ENCODE measurements around the gene AQP11. TPM values are rescaled to one million over a fixed set of nuclear protein-coding genes. Genes with fewer than 3 reads are reported as not detected.
"Not testable (repeated sequence)": the region's sequence is repeated elsewhere in the genome, so short reads cannot be mapped to it uniquely, and the experiment has no call there.

The AQP11 gene
- total and polyA plus RNA-seq, 5 experiments from 2014 or later, result 0.92 to 1.4 (median 1.1) TPM

DNA sequence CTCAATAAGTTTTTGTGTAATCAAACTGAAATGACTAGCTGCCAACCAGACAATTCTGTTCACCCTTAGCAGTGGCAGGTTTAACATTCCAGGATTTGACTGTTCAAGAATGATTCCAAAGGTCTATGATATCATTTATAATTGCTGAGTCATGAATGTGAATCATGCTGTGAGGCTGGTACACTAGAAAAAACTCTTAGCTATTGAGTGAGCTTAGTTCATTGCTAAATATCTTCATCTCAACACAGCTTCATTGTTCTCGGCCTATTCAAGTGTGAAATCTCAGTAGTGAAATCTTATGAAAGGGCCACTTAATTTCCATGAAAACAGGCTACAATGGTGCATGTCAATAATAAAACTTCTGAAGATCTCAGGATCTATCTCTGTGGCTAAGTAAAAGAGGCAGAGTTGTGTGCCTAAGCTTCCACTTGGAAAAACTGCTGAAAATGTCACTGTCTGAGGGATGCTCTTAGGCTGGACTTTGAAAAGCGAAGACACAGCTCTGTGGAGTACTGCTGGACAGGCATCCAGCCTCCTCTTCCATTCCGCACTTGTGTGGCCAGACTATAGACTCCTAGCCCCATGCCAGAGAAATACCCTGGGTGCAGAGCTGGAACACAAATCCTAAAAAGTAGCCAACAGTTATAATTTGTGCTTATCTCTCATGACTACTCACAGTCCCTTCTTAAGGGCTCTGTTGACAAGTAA lies 12.8 kb downstream of the AQP11 start:
- Mint-ChIP-seq H3K4me3 (no peak overlapping the region), H3K27me3 (no peaks in the 10 kb centered on the region), H3K27ac (no peak overlapping the region), H3K9me3 (no peaks in the 10 kb centered on the region), H3K4me1 (peaks cover 0 to 4% (median 0%) of the 10 kb centered on the region in 4 donors), H3K36me3 (peaks cover 0 to 17% (median 0%) of the 10 kb centered on the region in 3 donors)
- POLR2A ChIA-PET, result interaction anchor here (1.1 kb wide), 1 partner anchor 10 kb away, joined by 5 read pairs; no protein-coding TSS in a partner anchor
- DNase-seq, result no peak
- ATAC-seq, result no peak

- no peaks in the 10 kb centered on the region for H3K27me3 Mint-ChIP-seq
- peaks cover 0 to 28% (median 4%) of the 10 kb centered on the region in 3 donors for H3K36me3 Mint-ChIP-seq
- POLR2A ChIA-PET, result no interaction called here
- H3K4me3 Mint-ChIP-seq, result no peak overlapping the region
- DNase-seq (no peak), ATAC-seq (no peak)
- H3K27ac Mint-ChIP-seq, result peak overlapping the region in 2 of 10 donors; percentile 37 to 71
- H3K9me3 Mint-ChIP-seq, result no peaks in the 10 kb centered on the region
- peaks cover 0 to 2% (median 0%) of the 10 kb centered on the region in 4 donors for H3K4me1 Mint-ChIP-seq
These were observed 14.5 kb downstream of the AQP11 start for GRCh38 chr11:77604281-77604680.

- no peak for ATAC-seq
- DNase-seq, result no peak
- Mint-ChIP-seq H3K4me3 (no peak overlapping the region), H3K27me3 (no peaks in the 10 kb centered on the region), H3K9me3 (no peaks in the 10 kb centered on the region), H3K4me1 (peaks cover 0 to 6% (median 0%) of the 10 kb centered on the region in 4 donors), H3K27ac (no peak overlapping the region), H3K36me3 (peaks cover 0 to 62% (median 15%) of the 10 kb centered on the region in 3 donors)
- POLR2A ChIA-PET, result no interaction called here
These were observed 19.5 kb downstream of the AQP11 start for GRCh38 chr11:77609234-77609633.

DNA sequence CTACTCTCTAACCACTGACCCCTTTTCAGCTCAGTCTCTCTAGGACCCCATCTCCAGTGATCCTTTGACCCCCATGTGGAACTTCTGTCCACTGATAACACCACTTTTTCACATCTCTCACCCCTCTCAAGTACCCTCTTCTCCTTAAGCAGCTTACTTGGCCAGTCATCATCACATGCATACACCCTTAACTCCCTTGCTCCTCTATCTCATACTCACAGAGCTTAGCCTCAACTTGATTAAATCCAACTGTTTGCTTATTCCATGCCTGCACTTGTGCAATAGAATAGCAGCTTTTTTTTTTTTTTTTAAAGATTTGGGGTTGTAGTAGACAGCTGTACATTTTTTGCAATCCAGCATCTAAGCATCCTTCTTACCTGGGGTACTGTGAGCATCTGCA lies 22.2 kb downstream of the AQP11 start:
- H3K36me3 Mint-ChIP-seq, result peaks cover 5 to 80% (median 27%) of the 10 kb centered on the region in 3 donors
- DNase-seq (no peak), ATAC-seq (no peak)
- H3K4me3 Mint-ChIP-seq, result no peak overlapping the region
- peak overlapping the region in 3 of 10 donors; percentile 26 to 65 (median 58) for H3K27ac Mint-ChIP-seq
- H3K9me3 Mint-ChIP-seq, result no peaks in the 10 kb centered on the region
- POLR2A ChIA-PET, result interaction anchor here (0.8 kb wide), 1 partner anchor 25 kb away, joined by 3 read pairs; no protein-coding TSS in a partner anchor
- H3K27me3 Mint-ChIP-seq, result no peaks in the 10 kb centered on the region
- peaks cover 0 to 8% (median 0%) of the 10 kb centered on the region in 4 donors for H3K4me1 Mint-ChIP-seq

DNA sequence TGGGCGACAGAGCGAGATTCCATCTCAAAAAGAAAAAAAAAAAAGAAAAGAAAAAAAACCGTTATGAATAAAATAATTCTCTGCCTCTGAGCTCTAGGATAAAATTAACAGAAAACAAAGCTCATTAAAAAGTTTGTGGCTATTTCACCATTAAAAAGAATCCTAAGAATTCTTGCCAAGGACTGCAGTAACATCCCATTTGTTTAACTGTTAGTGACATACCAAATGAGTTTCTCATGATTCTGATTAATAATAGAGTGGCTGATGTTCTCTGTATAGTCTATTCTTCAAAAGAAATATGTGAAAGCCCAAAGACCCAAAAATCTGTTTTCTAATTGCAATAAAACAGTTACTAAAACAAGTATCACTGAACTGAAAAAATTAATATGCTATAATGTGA lies 28.1 kb downstream of the AQP11 start:
- Mint-ChIP-seq H3K4me3 (no peak overlapping the region), H3K27ac (no peak overlapping the region), H3K36me3 (peaks cover 5 to 93% (median 19%) of the 10 kb centered on the region in 3 donors), H3K4me1 (peaks cover 0 to 1% (median 0%) of the 10 kb centered on the region in 4 donors), H3K9me3 (no peaks in the 10 kb centered on the region), H3K27me3 (no peaks in the 10 kb centered on the region)
- POLR2A ChIA-PET, result no interaction called here
- DNase-seq (no peak), ATAC-seq (no peak)

DNA sequence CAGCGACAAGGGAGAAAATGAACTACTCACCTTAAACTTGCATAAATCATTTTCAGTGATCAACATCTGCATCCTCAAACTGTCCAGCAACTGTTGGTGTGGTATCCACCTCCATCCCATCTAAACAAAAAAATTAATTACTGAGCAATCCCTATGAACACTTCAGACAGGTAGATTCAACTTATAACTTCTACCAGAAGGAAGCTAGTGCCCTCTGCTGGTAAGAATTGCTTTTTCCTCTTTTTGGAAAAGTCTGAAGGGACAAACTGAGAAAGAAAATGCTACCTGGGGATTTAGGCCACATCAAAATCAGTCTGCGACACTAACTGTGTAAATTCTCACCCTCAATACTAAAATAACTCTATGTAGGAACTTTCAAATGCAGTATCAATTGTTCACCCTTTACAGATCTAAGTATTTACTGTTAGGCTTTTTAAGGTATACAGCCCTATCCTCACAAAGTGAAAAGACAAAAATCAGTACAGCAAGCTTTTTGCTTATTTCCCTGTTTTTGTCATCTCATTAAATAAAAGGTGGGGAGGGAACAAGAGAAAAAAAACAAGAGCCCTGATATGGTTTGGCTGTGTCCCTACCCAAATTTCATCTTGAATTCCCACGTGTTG lies 29.9 kb downstream of the AQP11 start:
- H3K36me3 Mint-ChIP-seq, result peaks cover 9 to 94% (median 16%) of the 10 kb centered on the region in 3 donors
- no peak overlapping the region for H3K27ac Mint-ChIP-seq
- H3K4me1 Mint-ChIP-seq, result peaks cover 0 to 1% (median 0%) of the 10 kb centered on the region in 4 donors
- no peaks in the 10 kb centered on the region for H3K9me3 Mint-ChIP-seq
- no peaks in the 10 kb centered on the region for H3K27me3 Mint-ChIP-seq
- ATAC-seq (no peak), DNase-seq (peak in 5 of 10 donors; percentile 15 to 53 (median 46))
- no peak overlapping the region for H3K4me3 Mint-ChIP-seq
- POLR2A ChIA-PET, result no interaction called here

DNA sequence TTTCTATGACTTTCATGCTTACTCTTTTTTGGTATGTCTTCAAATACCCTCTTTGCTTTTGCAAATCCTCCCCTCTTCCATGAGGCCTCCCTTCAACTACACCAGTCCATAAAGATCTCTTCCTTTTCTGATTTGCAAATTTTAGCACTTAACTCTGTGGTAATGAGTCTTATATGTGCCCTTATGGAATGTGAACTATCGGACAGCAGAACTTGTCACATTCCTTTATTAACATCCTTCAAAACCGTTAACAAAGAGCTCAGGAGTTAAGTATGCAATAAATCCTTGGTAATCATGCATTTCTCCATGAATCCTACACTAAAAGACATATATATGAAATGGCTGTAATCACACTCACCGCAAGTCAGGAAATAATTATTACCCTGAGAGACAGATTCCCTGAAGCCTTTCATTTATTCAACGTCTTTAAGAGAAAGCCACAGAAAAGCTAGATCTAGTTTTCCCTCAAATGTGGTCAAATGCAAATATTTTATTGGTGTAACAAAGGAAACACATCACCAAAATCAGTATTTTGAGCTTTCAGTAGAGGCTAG lies 40.5 kb downstream of the AQP11 start:
- peaks cover 15 to 39% (median 31%) of the 10 kb centered on the region in 4 donors for H3K4me1 Mint-ChIP-seq
- ATAC-seq (no peak), DNase-seq (no peak)
- H3K36me3 Mint-ChIP-seq, result peaks cover under 1 to 49% (median 2%) of the 10 kb centered on the region in 3 donors
- peak overlapping the region in 2 of 10 donors; percentile 26 to 57 for H3K27ac Mint-ChIP-seq
- H3K27me3 Mint-ChIP-seq, result no peaks in the 10 kb centered on the region
- H3K4me3 Mint-ChIP-seq, result no peak overlapping the region
- POLR2A ChIA-PET, result no interaction called here
- H3K9me3 Mint-ChIP-seq, result no peaks in the 10 kb centered on the region

- POLR2A ChIA-PET, result interaction anchor here (0.7 kb wide), 1 partner anchor 30 kb away, joined by 3 read pairs; no protein-coding TSS in a partner anchor
These were observed 44.2 kb downstream of the AQP11 start for GRCh38 chr11:77633926-77634325.

DNA sequence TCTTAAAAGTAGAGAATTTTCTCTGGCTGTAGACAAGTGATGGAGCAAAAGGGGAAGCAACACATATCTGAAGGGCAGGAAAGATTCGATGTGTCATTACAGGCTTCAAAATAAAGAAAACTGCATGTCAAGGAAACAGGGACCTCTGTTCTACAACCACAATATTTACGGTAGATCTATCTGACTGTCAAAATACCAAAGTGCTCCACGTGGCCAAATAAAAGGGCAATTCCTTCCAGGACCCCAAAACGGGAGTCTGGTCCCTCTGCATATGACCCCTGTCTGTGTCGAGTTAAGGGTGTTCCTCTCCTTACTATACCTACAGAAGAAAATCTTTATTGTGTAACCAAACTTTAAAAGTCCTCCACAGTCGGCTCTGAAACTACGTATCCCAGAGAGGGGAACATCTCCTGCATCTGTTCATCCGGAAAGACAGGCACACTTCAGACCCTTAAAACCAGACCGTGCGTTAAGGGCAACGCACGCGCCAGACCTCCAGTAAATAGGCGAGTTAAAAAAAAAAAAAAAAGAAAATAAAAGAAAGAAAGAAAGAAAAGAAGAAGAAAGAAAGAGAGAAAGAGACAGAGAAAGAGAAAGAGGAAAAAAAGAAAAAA lies 47.1 kb downstream of the AQP11 start:
- H3K4me1 Mint-ChIP-seq, result peaks cover 22 to 51% (median 43%) of the 10 kb centered on the region in 4 donors

More at GRCh38 chr11:77633926-77634325, 44.2 kb downstream of the AQP11 start:
- ATAC-seq, H3K27me3 Mint-ChIP-seq, DNase-seq, H3K9me3 Mint-ChIP-seq: not testable (repeated sequence)
- H3K27ac Mint-ChIP-seq, result peak overlapping the region in 3 of 10 donors; percentile 7 to 23 (median 12)
- peaks cover 29 to 64% (median 57%) of the 10 kb centered on the region in 4 donors for H3K4me1 Mint-ChIP-seq
- H3K4me3 Mint-ChIP-seq, result peak overlapping the region in 2 of 10 donors; percentile 36 to 44
- H3K36me3 Mint-ChIP-seq, result peaks cover 0 to 18% (median 2%) of the 10 kb centered on the region in 3 donors

DNA sequence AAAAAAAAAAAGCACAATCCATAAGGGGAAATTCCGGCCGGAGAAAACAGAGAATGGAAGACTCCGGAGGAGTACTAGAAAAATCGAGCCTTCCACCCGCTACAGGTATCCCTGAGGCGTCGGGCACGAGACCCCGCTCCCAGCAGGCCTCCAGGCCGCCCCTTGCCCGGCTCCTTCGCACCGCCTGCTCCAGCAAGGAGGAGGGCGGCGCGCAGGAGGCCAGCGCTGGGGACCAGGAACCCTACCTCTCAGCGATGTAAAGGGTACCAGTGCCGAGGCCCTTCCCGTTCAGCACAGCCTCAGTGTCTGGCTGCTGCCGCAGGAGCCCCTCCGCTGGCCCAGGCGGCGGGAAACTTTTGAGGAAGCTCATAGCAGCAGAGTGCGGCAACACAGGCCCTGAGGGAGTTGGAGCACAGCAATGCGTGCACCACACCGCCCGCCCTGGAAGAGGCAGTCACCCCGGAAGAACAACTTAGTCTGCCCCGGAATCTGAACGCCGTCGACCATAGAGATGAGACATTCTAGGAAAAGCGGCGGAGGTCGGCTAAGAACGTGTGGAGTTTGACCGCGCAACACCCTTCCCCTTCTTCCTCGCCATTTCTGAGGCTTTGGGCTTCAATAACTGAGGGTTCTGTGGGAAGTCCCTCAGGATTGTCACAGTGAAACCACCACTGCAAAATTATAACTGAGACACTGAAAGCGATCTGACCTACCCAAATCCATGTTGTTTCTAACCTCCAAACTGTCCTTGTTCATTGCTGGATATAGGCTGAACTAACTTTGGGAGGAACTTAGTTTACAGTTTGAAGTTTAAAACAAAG lies 47.8 kb downstream of the AQP11 start, which contains the start of gene CLNS1A:
Gene CLNS1A, minus strand, starts transcription at position 450 of the 821 bp plus-strand sequence. Its CDS starts 80 bp downstream, at position 370.
- Mint-ChIP-seq H3K27me3 (no peaks in the 10 kb centered on the region), H3K4me3 (peak within 1 kb of the TSS; percentile 93 to 98 (median 97)), H3K36me3 (peaks cover 0 to 7% (median 6%) of the 10 kb centered on the region in 3 donors), H3K27ac (peak within 1 kb of the TSS; percentile 93 to 99 (median 97)), H3K9me3 (peaks cover 0 to 6% (median 3%) of the 10 kb centered on the region in 9 donors), H3K4me1 (peaks cover 22 to 47% (median 41%) of the 10 kb centered on the region in 4 donors)
- DNase-seq (peak; percentile 61 to 87 (median 76)), ATAC-seq (peak; percentile 98 to 99)
- POLR2A ChIA-PET, result interaction anchor here (0.5 to 1.1 kb wide), 3 partner anchors 25 to 357 kb away, joined by 3 to 6 read pairs (median 4); partner anchors contain the start of gene INTS4

More for the DNA sequence above, 47.1 kb downstream of the AQP11 start:
- ATAC-seq (no peak), DNase-seq (no peak)
- Mint-ChIP-seq H3K27ac (peak overlapping the region; percentile 50 to 99 (median 94)), H3K27me3 (no peaks in the 10 kb centered on the region), H3K4me3 (peak overlapping the region; percentile 93 to 98 (median 97)), H3K9me3 (peaks cover 0 to 6% (median 3%) of the 10 kb centered on the region in 9 donors), H3K36me3 (peaks cover 0 to 7% (median 6%) of the 10 kb centered on the region in 3 donors)
- POLR2A ChIA-PET, result interaction anchor here (0.5 to 1.1 kb wide), 3 partner anchors 25 to 358 kb away, joined by 3 to 6 read pairs (median 4); partner anchors contain the start of gene INTS4

DNA sequence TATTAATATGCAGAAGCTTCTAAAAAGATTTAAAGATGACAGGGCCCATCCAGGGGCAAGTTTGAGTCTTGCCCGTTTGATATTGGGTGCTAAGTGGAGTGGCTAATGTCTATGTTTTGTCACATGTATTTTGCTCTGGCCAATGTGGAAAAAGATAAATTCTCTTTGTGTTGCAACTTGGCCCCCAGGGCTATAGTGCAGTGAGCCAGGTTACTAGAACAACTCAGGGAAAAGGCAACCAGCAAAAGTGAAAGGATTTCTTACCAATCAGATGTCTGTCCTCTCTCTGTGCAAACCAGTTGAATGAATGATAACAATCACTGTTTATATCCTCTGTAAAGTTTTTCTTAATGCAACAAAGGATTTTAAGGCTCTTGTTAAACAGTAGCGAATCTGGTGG lies 52.5 kb downstream of the AQP11 start:
- peak overlapping the region in 1 of 10 donors; percentile 22 for H3K4me3 Mint-ChIP-seq
- no peak overlapping the region for H3K27ac Mint-ChIP-seq
- H3K9me3 Mint-ChIP-seq, result peaks cover 0 to 6% (median 3%) of the 10 kb centered on the region in 9 donors

More for the DNA sequence above, 52.5 kb downstream of the AQP11 start:
- H3K36me3 Mint-ChIP-seq, result peaks cover 0 to 6% (median 5%) of the 10 kb centered on the region in 3 donors
- POLR2A ChIA-PET, result no interaction called here
- ATAC-seq (no peak), DNase-seq (no peak)
- H3K27me3 Mint-ChIP-seq, result peaks cover 0 to 24% (median 11%) of the 10 kb centered on the region in 5 donors
- H3K4me1 Mint-ChIP-seq, result peaks cover 4 to 10% (median 8%) of the 10 kb centered on the region in 4 donors

All from naive thymus-derived CD8-positive, alpha-beta T cell (primary cell).